H1 (cell line): Measurements from ENCODE around the gene HS6ST1. TPM values are rescaled to one million over a fixed set of nuclear protein-coding genes. Genes with fewer than 3 reads are reported as not detected.

Experiments used
- CBX8 ChIP-seq: fragments of 300-800, 300-1000 bp; sonication (generic); IDR thresholded peaks from 2 replicates; pipeline ENCODE4 v1.7.1; 2016; ENCODE audit warnings: low read depth, low read length, borderline replicate concordance
- EP300 ChIP-seq, 2 experiments: IDR thresholded peaks; 1 replicate in 1 of 2; 2 replicates in 1 of 2; pipeline ENCODE4 v1.6.1; 2011 to 2012; ENCODE audit warnings: low read depth in 2 of 2, low read length in 2 of 2, mild to moderate bottlenecking in 2 of 2, borderline replicate concordance in 1 of 2, inconsistent platforms in 1 of 2, moderate library complexity in 1 of 2
- GABPA ChIP-seq: IDR thresholded peaks from 2 replicates; pipeline ENCODE4 v1.6.1; 2011; ENCODE audit warnings: mild to moderate bottlenecking, low read length, moderate library complexity, borderline replicate concordance; ENCODE audit not compliant: insufficient read depth
- HDAC2 ChIP-seq, 2 experiments: fragments of 300-600 bp in 1 of 2; sonication (generic) in 1 of 2; IDR thresholded peaks; 2 replicates each; pipeline ENCODE4 v1.6.1; 2011 to 2012; ENCODE audit warnings: low read depth in 2 of 2, low read length in 2 of 2, mild to moderate bottlenecking in 2 of 2, moderate library complexity in 2 of 2, borderline replicate concordance in 1 of 2, inconsistent platforms in 1 of 2
- SIRT6 ChIP-seq: IDR thresholded peaks from one replicate; pipeline ENCODE4 v1.7.1; 2012; ENCODE audit warnings: low read length, inconsistent platforms
- SP4 ChIP-seq: IDR thresholded peaks from 2 replicates; pipeline ENCODE4 v1.6.1; 2012; ENCODE audit warnings: low read length, inconsistent platforms
- TAF1 ChIP-seq: IDR thresholded peaks from 2 replicates; pipeline ENCODE4 v1.6.1; 2011; ENCODE audit warnings: mild to moderate bottlenecking, low read depth, low read length
- TAF7 ChIP-seq: optimal IDR thresholded peaks from 2 replicates; pipeline ENCODE3; 2011; ENCODE audit warnings: low read depth, mild to moderate bottlenecking, inconsistent platforms, low read length, moderate library complexity, borderline replicate concordance
- TBP ChIP-seq: IDR thresholded peaks from 2 replicates; pipeline ENCODE4 v1.6.1; 2011; ENCODE audit warnings: low read depth, low read length, improper control_type of control experiment
- polyA plus RNA-seq, 7 experiments: library from polyadenylated mRNA; depleted of rRNA in 3 of 7; stranded (reverse) in 5 of 7; unstranded in 2 of 7; fragments of >200 nt in 5 of 7; fragments of 200-250 nt in 2 of 7; gene quantifications; 1 replicate in 5 of 7; 2 replicates in 1 of 7; 4 replicates in 1 of 7; pipeline versions ENCODE4 v1.2.1 to v1.2.3, GENCODE V29; 2011 to 2013; ENCODE audit warnings: missing spikeins in 2 of 7, mixed read lengths in 2 of 7
- total RNA-seq: library from RNA; stranded (reverse); fragmentation: NEBNext Ultra II Directional; extraction: Animal tissue kit (Norgen Biotek cat#: 25700); gene quantifications from 2 replicates; pipeline ENCODE4 v1.2.1, GENCODE V29; 2021
- TF ChIP-seq, protein P1 (sequence below): fragments of 300-600 bp; sonication (generic); IDR thresholded peaks from 2 replicates; pipeline ENCODE4 v1.7.1; 2012; ENCODE audit warnings: low read length, moderate library complexity, mild to moderate bottlenecking, inconsistent platforms; ENCODE audit not compliant: insufficient replicate concordance

HS6ST1 gene
- total and polyA plus RNA-seq, 2 of the 8 experiments (the other 6 are each of a cell fraction or from before 2014, with no cell fraction given), result 37.4 to 74.6 TPM

DNA sequence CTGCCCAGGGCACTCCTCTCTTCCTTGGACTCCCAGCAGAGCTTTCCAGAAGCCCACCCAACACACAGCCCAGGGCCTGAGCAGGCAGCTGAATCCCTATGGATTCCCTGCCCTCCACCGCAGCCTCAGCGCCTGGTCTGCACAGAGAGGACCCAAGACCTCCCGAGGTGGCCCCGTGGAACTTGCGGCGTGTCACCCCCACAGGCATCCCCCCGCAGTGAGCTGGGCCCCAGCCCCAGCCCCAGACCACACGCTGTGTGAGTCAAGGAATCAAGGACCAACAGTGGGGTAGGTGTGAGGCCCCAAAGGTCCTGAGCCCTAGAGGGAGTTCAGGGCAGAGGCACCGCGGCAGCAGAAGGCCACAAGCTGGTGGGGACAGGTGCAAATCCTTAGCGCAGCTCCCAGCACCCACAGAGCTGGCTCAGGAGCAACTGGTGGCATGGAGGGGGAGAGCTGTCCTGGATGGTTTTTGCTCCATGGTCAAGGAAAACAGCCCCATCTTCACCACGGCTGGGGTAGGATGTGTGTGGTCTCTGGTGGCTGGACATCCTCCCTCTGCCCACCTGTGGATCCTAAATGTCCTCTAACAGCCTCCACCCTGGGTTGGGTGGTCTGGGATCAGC is 8.5 kb downstream of the HS6ST1 start (continued):
- TF ChIP-seq SIRT6 (no peak), GABPA (no peak), TAF1 (no peak), TBP (no peak), EP300 (IDR thresholded peaks at IDR 0.05; ENCODE audit: borderline replicate concordance in 1 of 2, low read depth in 2 of 2, low read length in 2 of 2) (no peak), HDAC2 (IDR thresholded peaks at IDR 0.05; ENCODE audit: borderline replicate concordance in 1 of 2, low read depth in 2 of 2, low read length in 2 of 2) (no peak), SP4 (no peak), CBX8 (no peak), TAF7 (no peak)
- TF ChIP-seq, protein P1, sequence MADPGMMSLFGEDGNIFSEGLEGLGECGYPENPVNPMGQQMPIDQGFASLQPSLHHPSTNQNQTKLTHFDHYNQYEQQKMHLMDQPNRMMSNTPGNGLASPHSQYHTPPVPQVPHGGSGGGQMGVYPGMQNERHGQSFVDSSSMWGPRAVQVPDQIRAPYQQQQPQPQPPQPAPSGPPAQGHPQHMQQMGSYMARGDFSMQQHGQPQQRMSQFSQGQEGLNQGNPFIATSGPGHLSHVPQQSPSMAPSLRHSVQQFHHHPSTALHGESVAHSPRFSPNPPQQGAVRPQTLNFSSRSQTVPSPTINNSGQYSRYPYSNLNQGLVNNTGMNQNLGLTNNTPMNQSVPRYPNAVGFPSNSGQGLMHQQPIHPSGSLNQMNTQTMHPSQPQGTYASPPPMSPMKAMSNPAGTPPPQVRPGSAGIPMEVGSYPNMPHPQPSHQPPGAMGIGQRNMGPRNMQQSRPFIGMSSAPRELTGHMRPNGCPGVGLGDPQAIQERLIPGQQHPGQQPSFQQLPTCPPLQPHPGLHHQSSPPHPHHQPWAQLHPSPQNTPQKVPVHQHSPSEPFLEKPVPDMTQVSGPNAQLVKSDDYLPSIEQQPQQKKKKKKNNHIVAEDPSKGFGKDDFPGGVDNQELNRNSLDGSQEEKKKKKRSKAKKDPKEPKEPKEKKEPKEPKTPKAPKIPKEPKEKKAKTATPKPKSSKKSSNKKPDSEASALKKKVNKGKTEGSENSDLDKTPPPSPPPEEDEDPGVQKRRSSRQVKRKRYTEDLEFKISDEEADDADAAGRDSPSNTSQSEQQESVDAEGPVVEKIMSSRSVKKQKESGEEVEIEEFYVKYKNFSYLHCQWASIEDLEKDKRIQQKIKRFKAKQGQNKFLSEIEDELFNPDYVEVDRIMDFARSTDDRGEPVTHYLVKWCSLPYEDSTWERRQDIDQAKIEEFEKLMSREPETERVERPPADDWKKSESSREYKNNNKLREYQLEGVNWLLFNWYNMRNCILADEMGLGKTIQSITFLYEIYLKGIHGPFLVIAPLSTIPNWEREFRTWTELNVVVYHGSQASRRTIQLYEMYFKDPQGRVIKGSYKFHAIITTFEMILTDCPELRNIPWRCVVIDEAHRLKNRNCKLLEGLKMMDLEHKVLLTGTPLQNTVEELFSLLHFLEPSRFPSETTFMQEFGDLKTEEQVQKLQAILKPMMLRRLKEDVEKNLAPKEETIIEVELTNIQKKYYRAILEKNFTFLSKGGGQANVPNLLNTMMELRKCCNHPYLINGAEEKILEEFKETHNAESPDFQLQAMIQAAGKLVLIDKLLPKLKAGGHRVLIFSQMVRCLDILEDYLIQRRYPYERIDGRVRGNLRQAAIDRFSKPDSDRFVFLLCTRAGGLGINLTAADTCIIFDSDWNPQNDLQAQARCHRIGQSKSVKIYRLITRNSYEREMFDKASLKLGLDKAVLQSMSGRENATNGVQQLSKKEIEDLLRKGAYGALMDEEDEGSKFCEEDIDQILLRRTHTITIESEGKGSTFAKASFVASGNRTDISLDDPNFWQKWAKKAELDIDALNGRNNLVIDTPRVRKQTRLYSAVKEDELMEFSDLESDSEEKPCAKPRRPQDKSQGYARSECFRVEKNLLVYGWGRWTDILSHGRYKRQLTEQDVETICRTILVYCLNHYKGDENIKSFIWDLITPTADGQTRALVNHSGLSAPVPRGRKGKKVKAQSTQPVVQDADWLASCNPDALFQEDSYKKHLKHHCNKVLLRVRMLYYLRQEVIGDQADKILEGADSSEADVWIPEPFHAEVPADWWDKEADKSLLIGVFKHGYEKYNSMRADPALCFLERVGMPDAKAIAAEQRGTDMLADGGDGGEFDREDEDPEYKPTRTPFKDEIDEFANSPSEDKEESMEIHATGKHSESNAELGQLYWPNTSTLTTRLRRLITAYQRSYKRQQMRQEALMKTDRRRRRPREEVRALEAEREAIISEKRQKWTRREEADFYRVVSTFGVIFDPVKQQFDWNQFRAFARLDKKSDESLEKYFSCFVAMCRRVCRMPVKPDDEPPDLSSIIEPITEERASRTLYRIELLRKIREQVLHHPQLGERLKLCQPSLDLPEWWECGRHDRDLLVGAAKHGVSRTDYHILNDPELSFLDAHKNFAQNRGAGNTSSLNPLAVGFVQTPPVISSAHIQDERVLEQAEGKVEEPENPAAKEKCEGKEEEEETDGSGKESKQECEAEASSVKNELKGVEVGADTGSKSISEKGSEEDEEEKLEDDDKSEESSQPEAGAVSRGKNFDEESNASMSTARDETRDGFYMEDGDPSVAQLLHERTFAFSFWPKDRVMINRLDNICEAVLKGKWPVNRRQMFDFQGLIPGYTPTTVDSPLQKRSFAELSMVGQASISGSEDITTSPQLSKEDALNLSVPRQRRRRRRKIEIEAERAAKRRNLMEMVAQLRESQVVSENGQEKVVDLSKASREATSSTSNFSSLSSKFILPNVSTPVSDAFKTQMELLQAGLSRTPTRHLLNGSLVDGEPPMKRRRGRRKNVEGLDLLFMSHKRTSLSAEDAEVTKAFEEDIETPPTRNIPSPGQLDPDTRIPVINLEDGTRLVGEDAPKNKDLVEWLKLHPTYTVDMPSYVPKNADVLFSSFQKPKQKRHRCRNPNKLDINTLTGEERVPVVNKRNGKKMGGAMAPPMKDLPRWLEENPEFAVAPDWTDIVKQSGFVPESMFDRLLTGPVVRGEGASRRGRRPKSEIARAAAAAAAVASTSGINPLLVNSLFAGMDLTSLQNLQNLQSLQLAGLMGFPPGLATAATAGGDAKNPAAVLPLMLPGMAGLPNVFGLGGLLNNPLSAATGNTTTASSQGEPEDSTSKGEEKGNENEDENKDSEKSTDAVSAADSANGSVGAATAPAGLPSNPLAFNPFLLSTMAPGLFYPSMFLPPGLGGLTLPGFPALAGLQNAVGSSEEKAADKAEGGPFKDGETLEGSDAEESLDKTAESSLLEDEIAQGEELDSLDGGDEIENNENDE, result no peak
